Frontal cortex (tissue), 4 donors: Measurements from ENCODE around the gene SLAIN1. TPM values are rescaled to one million over a fixed set of nuclear protein-coding genes. Genes with fewer than 3 reads are reported as not detected.

ENCODE experiments used
- DNase-seq, 2 donors: peaks; one replicate each; pipeline ENCODE4 v3.0.0; 2012; ENCODE audit warnings: low spot score in 2 of 2
- FAIRE-seq: peaks from 2 replicates; lab custom pipeline; 2012; peaks lifted over from hg19 to GRCh38; lab: Jason Lieb, UNC
- total RNA-seq: library from RNA; depleted of rRNA; stranded (reverse); fragments of >200 nt; gene quantifications from one replicate; pipeline ENCODE4 v1.2.3, GENCODE V29; 2014
- donor health status: control.
- donor health status: control.
- donor health status: control.

The SLAIN1 gene
- total RNA-seq, 1 donor from 2014 or later: 506 TPM

DNA sequence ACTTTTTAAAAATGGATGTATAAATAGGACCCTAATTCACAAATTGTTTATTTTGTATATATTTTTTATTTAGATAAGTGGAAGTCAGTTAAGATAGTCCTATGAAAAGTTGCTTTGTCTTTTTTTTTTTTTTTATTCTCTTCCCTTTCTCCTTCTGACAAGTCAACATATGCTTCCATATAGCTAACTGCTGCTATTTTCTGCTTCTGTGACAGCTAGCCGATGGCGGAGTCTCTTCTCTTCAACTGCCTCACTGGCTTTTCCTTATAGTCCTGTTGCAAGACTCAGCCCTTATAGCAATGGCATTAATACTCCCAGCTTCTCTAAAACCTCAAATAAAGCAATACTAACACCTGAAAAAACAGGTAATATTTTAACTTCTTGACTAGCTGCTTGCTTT is 45.3 kb downstream of the SLAIN1 start:
- FAIRE-seq (no peak), DNase-seq (no peak)

- FAIRE-seq (peak; percentile 31), DNase-seq (no peak)
These were observed 48.3 kb downstream of the SLAIN1 start for GRCh38 chr13:77745784-77746183.

DNA sequence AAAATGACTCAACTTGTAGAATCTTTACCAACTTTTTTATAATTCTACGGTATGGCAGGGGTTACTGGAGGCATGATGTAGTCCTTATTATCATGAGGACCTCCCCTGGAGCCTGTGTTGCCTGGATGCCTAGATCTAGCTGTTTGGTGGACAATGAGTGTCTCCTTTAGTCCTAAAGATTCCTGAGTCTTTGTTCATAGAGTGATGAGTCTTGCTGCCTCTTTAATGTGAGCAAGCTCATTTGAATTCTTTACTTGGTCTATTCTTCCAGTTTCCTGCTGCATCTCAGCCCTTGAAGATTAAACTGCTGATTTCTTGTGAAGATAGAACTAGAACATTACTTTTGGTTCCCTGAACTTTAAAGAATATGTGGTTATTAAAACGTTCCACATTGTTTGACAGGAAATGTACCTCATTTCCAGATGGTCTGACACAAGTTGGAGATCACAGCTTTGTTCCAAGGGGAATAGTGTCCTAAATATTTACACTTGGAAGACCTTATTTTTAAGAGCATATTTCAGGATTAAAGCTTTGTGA is 51.9 kb downstream of the SLAIN1 start:
- no peak for FAIRE-seq
- DNase-seq: no peak

DNA sequence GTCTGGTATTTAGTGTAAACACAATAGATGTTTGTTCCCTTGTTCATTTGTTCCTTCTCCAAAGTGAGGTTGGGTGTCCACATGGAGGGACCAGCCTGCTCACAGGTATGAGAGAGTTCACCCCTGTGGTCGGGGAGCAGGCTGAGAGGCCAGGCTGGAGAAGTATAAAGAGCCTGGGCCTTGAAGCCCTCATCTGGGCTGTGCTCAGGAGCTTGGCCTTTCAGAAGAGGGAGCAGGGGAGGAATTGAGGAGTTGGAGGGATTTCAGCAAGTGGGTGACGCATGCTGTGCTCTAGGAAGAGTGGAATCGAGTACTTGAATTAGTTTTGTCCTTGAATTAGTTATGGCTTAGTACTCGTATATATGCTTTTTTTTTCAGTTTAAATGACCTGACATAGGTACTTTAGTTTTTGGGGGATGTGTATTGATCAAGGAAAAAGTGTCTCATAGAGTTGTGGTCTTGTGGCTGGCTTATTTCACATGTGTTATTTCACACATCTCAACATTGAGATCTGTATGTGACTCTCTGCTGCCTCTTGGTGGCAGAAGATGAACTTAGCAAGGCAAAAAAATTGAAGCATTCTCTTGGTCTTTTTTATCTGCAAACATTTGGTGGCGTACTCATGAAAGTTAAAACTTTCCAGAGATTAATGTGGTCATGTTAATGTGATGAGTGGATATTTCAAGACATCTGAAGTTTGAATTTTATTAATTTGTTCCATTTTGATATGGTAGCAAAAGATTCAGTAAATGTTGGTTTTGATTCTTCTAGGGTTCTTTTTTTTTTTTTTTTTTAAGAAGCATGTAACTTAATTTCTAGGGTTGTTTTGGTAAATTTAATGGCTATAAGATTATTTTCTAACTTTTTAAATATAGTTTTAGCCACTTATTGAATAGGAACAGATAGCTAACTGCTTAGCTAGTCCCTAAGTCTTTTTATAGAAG is 54.3 kb downstream of the SLAIN1 start:
- FAIRE-seq: peak; percentile 98
- DNase-seq: peak; percentile 10 to 24

GRCh38 chr13:77752512-77753069 is 55.1 kb downstream of the SLAIN1 start:
- FAIRE-seq (no peak), DNase-seq (no peak)

GRCh38 chr13:77760893-77761292 is 63.4 kb downstream of the SLAIN1 start:
- DNase-seq (no peak), FAIRE-seq (no peak)

DNA sequence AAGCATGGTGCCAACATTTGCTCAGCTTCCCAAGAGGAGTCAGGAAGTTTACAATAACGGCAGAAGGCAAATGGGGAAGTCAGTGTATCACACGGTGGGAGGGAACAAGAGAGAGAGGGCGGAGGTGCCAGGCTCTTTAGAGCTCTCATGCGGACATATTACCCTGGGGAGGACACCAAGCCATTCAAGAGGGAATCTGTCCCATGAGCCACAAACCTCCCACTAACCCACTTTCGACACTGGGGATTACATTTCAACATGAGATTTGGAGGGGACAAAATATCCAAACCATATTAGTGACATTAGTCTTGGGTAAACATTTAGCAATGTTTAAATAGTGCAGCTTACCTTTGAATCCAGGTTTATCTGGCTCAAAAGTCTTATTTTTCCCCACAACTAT is 69.9 kb downstream of the SLAIN1 start:
- no peak for FAIRE-seq
- DNase-seq: no peak

DNA sequence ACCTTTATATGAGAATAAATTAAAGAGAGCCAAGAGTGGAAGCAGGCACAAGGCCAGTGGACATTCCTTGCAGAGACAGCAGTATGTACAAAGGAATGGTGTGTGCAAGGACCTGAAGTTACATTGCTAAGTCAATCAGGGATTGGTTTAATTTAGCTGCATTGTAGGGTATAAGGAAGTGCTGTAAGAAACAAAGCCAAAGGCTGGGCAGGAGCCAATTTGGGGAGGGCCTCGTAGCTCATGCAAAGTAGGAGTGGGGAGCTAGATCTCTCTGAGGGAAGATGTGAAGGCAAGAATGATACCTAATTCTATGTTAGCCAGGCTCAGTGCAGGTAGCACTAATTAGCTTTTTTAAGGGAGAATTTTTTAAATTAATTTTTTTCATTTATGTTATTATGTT is 76.7 kb downstream of the SLAIN1 start:
- DNase-seq (no peak), FAIRE-seq (no peak)

- FAIRE-seq: no peak
- DNase-seq: no peak
These were observed 79.2 kb downstream of the SLAIN1 start for GRCh38 chr13:77776704-77777103.

GRCh38 chr13:77779552-77780272 is 82.2 kb downstream of the SLAIN1 start:
- FAIRE-seq: peak; percentile 96
- DNase-seq: peak; percentile 12 to 36

- no peak for DNase-seq
These were observed 84.3 kb downstream of the SLAIN1 start for GRCh38 chr13:77781808-77782207.

GRCh38 chr13:77784515-77784914 is 87.0 kb downstream of the SLAIN1 start:
- FAIRE-seq (no peak), DNase-seq (no peak)

More at GRCh38 chr13:77781808-77782207, 84.3 kb downstream of the SLAIN1 start:
- FAIRE-seq: no peak

- FAIRE-seq: no peak
These were observed 89.3 kb downstream of the SLAIN1 start for GRCh38 chr13:77786695-77787287.

DNA sequence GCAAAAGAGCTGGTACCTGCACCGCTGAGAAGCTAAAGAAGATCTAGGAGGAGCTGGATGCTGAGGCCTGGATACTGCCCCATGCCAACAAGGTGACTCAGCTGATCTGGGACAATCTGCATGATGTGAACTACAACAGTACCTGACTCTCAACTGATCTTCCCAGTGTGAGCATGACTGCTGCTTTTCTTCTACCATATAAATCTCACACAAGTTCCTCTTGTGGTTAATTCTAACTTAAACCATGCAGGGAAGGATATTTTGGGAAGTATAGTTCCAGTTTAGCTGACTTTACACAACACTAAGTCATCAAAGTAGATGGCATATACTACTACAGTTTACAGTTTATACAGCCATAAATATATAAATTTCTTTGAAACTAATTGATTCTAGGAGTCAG is 91.9 kb downstream of the SLAIN1 start:
- no peak for FAIRE-seq

More at GRCh38 chr13:77786695-77787287, 89.3 kb downstream of the SLAIN1 start:
- DNase-seq: no peak

GRCh38 chr13:77800219-77800618 is 102.7 kb downstream of the SLAIN1 start:
- DNase-seq (no peak), FAIRE-seq (no peak)

More for the DNA sequence above, 91.9 kb downstream of the SLAIN1 start:
- DNase-seq: no peak

DNA sequence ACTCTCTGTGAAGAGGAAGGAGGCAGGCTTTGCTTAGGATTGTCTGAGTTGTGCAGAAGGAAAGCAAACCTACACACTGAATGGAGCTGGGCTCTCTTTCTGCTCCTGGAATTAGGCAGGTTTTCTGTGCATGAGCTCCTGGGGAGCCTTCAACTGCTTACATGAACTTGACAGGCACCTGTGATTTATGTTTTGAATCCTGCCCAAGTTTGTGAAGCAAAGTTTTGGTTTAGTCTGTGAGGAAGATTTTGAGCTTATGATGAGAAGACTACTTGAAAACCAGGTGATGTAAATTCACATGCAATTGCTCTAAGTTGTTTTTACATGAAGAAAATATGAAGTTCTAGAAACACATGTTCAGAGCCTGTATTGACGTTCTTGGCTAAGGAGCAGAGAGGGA is 109.0 kb downstream of the SLAIN1 start:
- FAIRE-seq: no peak
- DNase-seq: no peak

- DNase-seq: no peak
- no peak for FAIRE-seq
These were observed 110.1 kb downstream of the SLAIN1 start for GRCh38 chr13:77807431-77808135.

DNA sequence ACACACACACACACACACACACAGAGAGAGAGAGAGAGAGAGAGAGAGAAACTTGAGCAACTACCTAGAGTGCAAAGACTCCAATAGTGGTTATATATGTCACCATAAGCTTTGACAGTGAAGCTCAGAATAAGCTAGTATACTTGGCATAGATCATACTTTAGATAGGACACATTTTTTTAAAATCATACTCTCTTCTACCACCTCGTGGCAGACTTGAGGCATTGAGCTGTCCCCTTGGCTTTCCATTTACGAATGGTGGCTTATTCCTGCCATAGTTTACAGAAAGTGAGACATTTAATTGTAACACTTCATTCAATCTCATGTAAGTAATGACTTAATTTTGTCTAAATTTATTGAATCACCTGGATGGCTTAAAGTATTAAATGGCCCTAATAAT is 112.9 kb downstream of the SLAIN1 start:
- FAIRE-seq: no peak

GRCh38 chr13:77810878-77811277 is 113.4 kb downstream of the SLAIN1 start:
- no peak for FAIRE-seq
- DNase-seq: no peak

More for the DNA sequence above, 112.9 kb downstream of the SLAIN1 start:
- no peak for DNase-seq
